Jurkat, Clone E6-1 (cell line): Measurements from ENCODE around the gene CHCHD10.

Source experiments
- DNase-seq: peaks from one replicate; pipeline ENCODE4 v3.0.0-alpha.2; 2011; ENCODE audit warnings: low read depth, low spot score
- H3K4me3 ChIP-seq: 2 replicates; pipeline ENCODE4 v1.5.1; 2011; ENCODE audit warnings: mild to moderate bottlenecking, low read length, control low read depth, moderate library complexity

Gene CHCHD10

DNA sequence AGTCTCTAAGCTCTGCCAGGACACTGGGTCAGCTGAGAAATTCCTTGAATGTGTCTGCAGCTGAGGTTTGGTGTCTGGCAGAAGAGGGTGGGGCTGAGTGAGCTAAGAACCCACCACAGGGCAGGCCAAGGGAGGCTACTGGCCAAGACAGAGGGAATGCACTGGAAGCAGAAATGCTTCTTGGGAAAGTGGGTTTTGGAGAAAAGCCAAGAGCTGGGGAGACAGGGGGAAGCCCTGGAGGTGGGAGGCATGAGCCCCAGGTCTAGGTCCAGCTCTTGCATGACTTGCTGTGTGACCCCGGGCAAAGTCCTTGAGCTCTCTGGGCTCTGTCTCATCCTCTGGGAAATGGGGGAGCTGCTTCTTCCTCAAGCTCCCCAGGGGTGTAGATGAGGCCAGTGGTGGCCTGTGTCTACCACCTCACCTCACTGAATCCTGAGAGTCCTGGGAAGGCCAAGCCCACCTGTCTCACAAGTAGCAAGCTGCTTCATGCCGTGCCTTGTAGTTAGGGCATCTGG is 7.2 kb upstream of the CHCHD10 start:
- no peak overlapping the region for H3K4me3 ChIP-seq
- DNase-seq: no peak

DNA sequence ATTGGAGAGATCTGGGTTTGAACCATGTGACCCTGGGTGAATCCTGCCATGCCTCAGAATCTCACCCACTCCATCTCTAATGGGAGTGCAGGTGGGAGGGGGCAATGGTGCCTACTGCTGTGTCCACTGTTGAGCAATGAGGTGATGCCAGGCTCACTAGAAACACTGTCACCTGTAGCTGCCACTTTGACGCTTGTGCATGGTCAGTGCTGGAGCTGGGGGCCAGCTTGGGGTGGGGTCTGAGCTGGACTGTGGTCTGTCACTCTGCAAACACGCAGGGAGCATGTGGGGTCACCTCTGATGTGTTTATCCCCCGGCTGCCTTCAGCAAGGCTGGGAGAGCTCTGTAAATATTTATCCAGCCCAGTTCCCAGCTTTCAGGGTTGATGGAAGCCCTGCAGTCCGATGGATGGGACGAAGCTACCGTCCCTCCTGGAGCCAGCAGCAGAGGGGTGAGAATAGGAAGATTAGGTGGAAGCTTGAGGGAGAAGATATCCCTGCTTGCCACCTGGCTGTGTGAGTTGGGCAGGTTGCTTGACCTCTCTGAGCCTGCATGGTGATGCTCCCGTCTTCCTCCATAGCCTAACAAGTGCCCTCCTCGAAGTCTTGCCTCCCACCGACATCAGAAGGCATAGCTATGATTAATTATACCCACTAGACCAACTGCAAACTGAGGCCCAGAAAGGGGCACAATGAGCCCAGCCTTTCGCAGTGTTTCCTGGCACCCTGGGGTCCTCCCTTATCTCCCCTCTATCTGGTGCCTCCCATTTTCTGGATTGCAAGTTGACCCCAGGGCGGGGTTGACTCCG is 6.5 kb upstream of the CHCHD10 start:
- no peak for DNase-seq
- no peak overlapping the region for H3K4me3 ChIP-seq

DNA sequence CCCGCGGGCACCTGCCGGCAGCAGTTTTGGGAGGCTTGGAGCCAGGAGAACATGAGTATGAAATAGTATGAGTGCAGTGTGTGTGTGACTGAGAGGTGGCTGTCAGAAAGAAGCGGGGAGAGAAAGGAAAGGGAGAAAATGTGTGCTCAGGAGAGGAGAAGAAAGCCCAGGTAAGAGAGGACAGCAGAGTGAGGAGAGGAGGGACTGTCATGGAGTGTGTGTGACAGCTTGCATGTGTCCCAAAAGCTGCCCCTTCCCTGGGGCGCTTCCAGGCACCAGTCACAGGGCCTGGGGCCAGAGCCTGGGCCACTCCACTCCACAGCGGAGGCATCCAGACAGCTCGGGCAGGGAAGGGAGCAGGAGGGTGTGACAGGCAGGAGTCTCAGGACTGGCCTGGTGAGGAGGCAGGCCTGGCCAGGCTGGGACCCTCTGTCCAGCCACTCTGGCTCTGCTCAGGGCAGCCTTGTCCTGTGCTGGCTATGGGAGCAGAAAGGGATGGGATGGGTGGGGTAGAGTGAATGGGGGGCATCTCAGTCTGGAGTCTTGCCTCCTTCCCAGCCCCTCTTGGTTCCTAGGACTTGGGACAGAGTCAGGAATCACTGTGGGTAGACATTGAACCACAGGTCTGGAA is 5.8 kb upstream of the CHCHD10 start:
- H3K4me3 ChIP-seq: no peak overlapping the region
- DNase-seq: no peak

DNA sequence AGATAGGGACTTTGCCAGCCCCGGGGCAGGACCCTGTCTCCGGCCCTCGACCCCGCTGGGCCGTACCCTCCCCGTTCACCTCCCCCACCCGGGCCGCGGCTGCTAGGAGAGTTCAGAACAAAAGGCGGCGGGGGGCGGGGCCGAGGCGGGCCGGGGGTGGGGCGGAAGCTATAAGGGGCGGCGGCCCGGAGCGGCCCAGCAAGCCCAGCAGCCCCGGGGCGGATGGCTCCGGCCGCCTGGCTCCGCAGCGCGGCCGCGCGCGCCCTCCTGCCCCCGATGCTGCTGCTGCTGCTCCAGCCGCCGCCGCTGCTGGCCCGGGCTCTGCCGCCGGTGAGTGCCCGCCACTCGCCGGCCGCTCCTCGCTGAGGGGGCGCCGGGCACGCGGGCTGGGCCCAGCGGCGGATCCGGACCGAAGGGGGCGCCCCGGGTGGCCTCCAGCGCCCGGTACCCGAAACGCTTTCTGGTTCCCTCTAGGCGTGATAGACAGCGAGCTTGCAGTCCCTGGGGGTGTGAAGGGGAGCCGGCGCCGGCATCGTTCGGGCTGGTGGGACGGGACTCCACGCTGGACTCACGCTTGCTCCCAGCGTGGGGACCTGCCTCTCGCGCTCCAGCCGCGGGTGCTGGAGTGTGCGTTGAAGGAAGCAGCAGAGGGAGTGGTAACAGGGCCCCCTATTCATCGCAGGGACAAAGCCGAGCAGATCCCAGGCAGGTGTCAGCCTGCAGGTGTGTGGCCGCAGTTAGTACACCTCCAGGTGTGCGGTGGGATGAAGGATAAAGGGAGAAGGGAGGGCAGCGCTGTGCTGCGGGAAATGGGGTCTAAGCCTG is 5.1 kb upstream of the CHCHD10 start, which contains the start of gene MMP11:
TSS of gene MMP11 (plus strand) at position 201 of the 825 bp plus-strand sequence. CDS start at position 223, 22 bp downstream.
- DNase-seq: no peak
- H3K4me3 ChIP-seq: no peak within 1 kb of the TSS

DNA sequence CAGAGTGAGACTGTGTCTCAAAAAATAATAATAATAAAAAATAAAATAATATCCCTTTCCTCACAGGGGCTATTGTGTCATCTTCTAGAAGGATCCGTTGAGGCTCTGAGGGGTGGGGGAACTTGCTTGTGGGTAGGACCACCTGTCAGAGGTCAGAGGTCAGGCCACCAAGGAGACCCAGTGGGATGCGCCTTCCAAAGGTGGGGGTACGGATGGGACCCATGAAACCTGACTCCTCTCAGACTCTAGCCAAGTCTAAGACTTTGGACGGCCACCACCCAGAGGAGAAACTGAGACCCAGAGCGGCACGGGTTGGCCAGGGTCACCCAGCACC is 4.5 kb upstream of the CHCHD10 start:
- H3K4me3 ChIP-seq: no peak overlapping the region
- DNase-seq: no peak

DNA sequence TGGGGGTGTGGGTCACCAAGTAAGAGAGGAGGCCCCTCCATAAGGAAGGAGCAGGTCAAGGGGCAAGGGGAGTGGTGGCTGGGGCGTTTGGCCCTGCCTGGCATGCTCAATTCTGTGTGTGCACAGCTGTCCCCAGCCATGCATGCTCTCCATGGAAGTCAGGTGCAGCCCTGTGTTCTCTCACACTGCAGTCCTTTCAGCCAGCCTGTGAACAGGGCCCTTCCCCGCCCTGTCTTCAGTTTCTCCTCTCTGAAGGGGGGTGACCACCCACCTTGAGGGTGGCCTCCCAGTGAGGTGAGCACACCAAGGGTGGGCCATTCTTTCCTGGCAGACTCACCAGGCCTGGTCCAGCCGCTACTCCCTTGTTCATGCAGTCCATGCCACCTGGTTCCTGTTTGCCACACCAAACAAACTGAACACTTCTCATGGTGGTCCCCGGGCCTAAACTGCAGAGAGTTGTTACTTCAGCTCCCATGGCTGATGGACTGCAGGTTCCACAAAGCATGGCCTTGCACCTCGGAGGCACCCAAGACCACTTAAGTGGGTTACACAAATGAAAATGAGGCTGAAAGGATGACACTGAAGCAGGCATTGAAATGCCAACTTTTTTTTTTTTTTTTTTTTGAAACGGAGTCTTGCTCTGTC is 1.7 kb upstream of the CHCHD10 start:
- no peak for DNase-seq
- no peak overlapping the region for H3K4me3 ChIP-seq

DNA sequence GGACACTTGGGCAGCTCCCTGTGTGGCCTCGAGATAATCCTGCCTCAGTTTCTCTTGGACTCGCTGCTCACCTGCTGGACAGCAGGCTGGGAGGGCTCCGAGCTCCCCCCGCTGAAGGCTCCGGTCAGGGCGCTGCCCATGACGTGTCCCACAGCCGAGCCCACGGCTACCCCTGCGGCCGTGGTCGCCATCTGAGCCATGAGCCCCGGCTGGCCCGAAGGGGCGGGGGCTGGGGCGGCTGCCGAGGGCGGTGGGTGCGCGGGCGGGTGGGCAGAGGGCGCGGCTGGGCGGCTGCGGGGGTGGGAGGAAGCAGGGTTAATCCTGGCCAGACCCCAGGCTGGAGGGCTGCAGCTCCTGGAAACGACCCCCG is 484 bp downstream of the CHCHD10 start:
- DNase-seq: no peak
- H3K4me3 ChIP-seq: peak overlapping the region; percentile 81

DNA sequence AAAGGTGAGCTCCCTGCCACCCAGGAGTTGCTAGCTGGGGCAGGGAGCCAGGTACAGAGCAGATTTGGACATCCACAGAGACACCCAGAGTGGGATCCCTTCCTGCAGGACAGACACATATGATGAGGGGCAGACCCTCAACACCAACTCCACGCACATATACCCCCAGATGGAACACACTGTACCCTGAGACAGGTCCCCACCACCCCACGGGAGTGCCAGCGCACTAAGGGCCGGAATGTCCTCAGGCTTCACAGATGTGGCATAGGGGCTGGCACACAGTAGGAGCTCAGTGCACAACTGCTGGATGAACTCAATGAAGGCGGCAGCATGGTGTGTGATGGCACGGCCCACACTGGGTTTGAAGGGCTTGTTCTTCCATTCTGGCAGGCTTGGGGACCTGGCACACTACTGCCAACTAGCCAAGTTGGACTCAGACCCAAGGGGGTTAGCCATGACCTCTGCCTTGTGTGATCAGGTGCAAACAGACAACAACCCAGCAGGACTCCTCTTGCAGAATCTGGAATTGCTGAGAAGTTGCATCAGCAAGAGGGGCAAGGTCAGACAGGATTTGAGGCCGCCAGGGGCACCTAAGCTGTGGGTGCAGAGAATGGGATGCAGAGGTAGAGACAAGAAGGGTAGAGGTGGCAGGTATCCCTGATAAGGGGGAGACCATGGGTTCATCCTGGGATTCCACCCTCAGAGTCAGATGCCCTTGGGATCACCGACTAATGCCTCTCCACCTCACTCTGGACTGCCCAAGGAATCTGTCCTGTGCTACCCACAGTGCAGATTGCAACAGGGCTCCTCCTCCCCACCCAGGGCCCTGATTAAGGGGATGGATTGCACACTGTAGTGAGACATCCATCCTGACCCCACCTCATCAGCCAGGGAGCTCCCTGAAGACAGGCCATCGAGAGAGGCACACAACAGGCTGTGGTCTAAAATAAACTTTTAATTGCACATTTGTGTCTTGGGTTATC is 2.6 kb downstream of the CHCHD10 start:
- no peak for DNase-seq

DNA sequence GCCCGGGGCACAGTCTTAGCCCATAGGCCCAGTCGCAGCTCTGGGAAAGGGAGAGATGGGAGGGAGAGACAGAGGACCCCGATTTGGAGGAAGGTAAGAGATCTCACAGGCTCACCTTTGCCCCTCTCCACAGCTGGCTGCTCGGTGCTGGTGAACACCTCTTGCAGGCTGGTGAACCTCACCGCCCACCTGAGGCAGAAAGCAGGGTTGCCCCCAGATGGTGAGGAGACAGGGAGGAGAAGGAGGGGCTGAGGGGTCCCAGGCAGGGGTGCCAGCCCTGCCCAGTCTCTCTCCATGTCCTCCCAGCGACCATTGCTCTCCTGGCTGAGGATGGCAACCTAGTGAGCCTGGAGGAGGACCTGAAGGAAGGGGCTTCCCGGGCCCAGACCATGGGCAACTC is 3.8 kb downstream of the CHCHD10 start:
- H3K4me3 ChIP-seq: no peak overlapping the region
- no peak for DNase-seq

More for the DNA sequence above, 2.6 kb downstream of the CHCHD10 start:
- no peak overlapping the region for H3K4me3 ChIP-seq

DNA sequence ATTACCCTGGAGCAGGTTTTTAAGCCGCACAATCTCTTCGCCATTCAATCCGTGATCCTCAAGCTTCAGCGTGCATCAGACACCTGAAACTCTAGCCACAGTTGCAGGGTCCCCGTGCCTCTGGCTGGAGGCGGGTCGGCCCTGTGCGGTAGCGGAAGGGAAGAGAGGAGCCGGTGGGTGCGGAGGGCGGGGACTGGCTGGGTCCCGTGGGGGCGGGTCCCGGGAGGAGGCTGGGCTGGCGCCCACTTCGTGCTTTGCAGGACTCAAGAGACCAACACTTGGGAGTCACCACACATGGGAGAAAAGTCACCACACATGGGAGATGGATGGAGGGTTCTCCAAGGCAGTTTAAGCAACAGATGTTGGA is 4.2 kb downstream of the CHCHD10 start:
- no peak for DNase-seq
- H3K4me3 ChIP-seq: no peak overlapping the region

DNA sequence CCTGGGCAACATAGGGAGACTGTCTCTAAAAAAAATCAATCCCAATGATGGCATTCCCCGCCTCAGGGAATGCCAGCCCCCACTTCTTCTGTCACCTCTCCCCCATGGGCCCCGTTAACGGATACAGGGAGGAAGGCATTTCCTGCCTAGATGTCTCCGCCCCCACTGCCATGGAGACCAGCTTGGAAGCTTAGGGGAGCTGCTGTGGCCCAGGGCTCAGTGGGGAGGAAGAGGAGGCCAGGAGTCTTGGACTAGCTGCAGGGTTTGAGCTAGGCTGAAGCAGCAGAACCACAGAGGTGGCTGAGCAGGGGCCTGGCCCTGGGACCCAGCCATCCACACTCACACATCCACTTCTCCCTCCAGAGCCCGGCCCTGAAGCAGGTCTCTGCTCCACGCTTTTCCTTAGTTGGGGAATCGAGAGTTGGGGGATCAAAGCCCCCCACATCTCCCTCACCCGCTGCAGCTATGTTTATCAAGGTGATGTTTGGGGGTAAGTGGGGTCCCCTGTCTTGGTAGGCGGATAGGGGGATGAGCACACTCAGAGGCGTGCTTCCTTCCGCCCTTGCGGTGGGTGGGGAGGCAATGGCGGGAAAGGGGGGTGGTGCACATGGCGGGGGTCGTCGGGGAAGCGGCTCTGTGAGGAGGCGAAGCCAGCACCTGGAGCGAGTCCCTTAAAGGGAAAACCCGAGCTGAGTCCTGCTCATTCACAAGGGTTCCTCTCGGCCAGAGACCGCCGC is 4.8 kb downstream of the CHCHD10 start, which contains the start of gene C22orf15:
TSS of gene C22orf15 (plus strand) at position 149 of the 737 bp plus-strand sequence. CDS start at position 466, 317 bp downstream.
- no peak for DNase-seq
- no peak within 1 kb of the TSS for H3K4me3 ChIP-seq

DNA sequence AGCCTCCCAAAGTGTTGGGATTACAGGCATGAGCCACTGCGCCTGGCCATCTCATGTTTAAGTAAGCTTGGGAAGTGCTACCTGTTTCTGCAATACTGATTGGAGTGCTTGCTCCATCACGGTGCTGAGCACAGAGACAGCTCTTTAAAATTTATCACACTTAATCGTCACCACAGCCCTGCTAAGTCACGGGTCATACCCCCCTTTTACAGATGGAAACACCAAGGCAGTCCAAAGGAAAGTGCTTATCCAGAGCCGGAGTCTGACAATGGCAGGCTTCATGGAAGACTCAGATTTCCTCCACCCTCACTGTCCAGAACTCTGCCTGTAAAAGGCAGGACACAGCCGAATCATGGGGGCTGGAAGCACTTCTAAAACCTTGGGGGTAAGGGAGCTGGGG is 7.7 kb downstream of the CHCHD10 start:
- no peak overlapping the region for H3K4me3 ChIP-seq
- DNase-seq: no peak

DNA sequence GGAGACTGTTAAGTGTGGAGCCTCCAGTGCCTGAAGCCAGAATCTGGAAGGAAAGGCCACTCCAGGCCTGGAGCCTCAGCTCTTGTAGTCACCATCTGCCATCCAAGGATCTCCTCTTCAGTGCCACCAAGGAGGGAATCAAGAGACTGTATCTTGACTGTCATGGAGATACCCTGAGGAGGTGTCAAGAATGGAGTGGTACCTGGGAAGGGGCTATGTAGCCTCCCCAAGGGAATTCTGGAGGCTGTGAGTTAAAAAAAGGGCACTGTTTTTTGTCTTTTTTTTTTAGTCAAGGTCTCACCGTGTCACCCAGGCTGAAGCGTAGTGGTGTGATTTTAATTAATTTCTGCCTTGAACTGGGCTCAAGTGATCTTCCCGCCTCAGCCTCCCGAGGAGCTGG is 8.2 kb downstream of the CHCHD10 start:
- no peak overlapping the region for H3K4me3 ChIP-seq
- DNase-seq: no peak

DNA sequence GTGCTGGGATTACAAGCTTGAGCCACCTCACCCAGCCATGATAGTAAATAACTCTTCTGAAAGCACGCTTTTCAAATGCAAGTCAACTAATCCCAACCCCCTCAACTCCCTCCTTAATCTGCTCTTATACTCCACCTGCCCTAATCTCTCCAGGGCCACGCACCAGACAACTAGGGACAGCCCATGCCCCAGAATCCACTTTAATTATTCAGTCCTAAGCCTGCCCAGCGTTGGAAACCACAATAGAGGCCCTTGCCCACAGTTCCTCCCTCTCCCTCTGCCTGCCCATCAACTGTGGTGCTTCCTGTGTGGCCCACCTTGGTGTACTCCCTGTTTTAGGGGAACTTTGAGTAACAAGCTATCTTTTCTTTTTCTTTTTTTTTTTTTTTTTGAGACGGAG is 10.9 kb downstream of the CHCHD10 start:
- no peak overlapping the region for H3K4me3 ChIP-seq
- no peak for DNase-seq

DNA sequence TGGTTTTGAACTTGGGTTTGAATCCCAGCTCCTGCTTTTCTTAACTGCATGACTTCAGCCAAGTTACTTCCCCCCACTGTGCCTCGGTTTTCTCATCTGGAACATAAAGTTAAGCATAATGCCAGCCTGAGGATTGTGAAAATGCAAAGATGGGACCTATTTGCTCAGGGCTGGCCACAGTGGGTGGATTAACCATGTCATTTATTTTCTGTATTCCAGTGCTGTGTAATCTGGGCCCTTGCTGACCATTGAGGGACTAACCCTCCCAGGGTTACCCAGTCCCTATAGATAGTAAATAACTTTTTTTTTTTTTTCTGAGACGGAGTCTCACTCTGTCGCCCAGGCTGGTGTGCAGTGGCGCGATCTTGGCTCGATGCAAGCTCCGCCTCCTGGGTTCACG is 12.1 kb downstream of the CHCHD10 start:
- no peak for DNase-seq
- H3K4me3 ChIP-seq: no peak overlapping the region

DNA sequence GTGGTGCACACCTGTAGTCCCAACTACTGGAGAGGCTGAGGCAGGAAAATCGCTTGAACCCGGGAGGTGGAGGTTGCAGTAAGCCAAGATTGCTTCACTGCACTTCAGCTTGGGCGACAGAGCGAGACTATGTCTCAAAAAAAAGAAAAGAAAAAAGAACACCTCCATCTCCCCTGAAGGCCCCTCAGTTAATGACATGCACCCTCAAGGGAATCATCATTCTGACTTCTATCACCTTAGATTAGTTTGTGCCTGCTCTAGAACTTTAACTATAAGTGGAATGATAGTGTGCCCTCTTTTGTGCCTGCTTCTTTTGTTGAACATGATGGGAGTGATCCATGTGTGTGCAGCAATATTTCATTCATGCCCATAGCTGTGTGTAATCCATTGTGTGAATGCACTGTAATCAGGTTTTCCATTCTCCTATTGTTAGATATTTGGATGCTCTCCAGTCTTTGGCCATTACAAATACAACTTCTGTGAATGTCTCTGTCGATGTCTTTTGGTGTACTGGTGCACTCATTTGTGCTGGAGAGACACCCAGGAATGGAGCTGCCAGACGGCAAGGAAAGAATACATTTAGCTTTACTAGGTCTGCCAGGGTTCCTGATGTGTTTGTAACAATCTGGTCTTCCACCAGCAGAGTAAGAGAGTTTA is 12.7 kb downstream of the CHCHD10 start:
- DNase-seq: no peak
- H3K4me3 ChIP-seq: no peak overlapping the region

DNA sequence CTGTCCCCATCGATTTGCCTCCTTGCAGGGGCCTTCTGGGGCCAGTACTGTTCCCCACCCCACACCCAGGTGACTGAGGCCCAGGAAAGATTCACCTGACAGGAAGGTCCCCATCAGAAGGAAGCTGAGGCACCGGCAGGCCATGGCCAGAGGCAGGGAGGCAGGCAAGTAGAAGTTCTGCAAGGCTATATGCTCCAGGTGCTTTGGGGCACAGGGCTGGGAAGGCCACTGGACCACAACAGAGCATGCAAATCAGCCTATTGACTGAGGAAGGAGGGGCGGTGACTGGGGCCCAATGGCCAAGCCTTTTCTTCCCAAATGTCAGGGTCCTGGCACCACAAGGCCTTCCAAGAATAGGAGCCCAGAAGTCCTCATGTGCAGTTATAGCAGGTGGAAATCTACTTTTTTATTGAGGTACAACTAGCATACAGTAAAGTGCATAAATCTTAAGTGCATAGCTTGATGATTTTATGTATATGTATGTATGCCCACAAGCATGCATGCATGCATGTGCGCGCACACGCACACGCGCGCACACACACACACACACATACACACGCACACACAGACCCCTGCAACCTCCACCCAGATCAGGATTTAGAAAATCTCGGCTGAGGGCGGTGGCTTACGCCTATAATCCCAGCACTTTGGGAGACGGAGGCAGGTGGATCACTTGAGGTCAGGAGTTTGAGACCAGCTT is 13.4 kb downstream of the CHCHD10 start, which contains the start of gene VPREB3:
TSS of gene VPREB3 (minus strand) at position 206 of the 700 bp plus-strand sequence. CDS start at position 144, 62 bp downstream.
- no peak for DNase-seq

More for the DNA sequence above, 13.4 kb downstream of the CHCHD10 start, which contains the start of gene VPREB3:
- no peak within 1 kb of the TSS for H3K4me3 ChIP-seq
